Choroid plexus epithelial cell (primary cell): ENCODE results near the gene ASMT.
A peak's percentile ranks its signal among the peaks of the same experiment; 100 is the strongest.
"Not testable (repeated sequence)": the region's sequence is repeated elsewhere in the genome, so short reads cannot be mapped to it uniquely, and the experiment has no call there.

Source experiments
- DNase-seq: peaks from one replicate; pipeline ENCODE4 v3.0.0-alpha.2; 2010; ENCODE audit warnings: low read depth
- H3K4me3 ChIP-seq: 2 replicates; pipeline ENCODE4 v1.5.1; 2011; ENCODE audit warnings: low read depth, mild to moderate bottlenecking, control low read depth, low read length, moderate library complexity
- CTCF ChIP-seq: conservative IDR thresholded peaks from 2 replicates; pipeline ENCODE4 v1.5.1; 2011; ENCODE audit warnings: low read depth, mild to moderate bottlenecking, control low read depth, inconsistent platforms, low read length, moderate library complexity

ASMT gene

GRCh38 chrX:1623691-1624090 is 8.8 kb downstream of the ASMT start:
- no peak for TF ChIP-seq CTCF
- DNase-seq, result no peak
- H3K4me3 ChIP-seq, result no peak overlapping the region

- DNase-seq, H3K4me3 ChIP-seq: not testable (repeated sequence)
Measured at GRCh38 chrX:1624158-1624860, 9.4 kb downstream of the ASMT start.

- not testable (repeated sequence) for H3K4me3 ChIP-seq, DNase-seq
Measured at GRCh38 chrX:1624861-1625215, 10.0 kb downstream of the ASMT start.

GRCh38 chrX:1629244-1629643 is 14.4 kb downstream of the ASMT start:
- no peak overlapping the region for H3K4me3 ChIP-seq
- no peak for TF ChIP-seq CTCF
- no peak for DNase-seq

- no peak overlapping the region for H3K4me3 ChIP-seq
- no peak for TF ChIP-seq CTCF
- no peak for DNase-seq
Measured at GRCh38 chrX:1646009-1646408, 31.1 kb downstream of the ASMT start.

- no peak for TF ChIP-seq CTCF
- H3K4me3 ChIP-seq, result peak overlapping the region; percentile 35
- peak; percentile 24 for DNase-seq
Measured at GRCh38 chrX:1649621-1650020, 34.8 kb downstream of the ASMT start.

GRCh38 chrX:1652011-1652811 is 37.4 kb downstream of the ASMT start:
- DNase-seq, result peak; percentile 77
- peak; percentile 91 for TF ChIP-seq CTCF
- H3K4me3 ChIP-seq, result not testable (repeated sequence)

- no peak for DNase-seq
- no peak for TF ChIP-seq CTCF
- no peak overlapping the region for H3K4me3 ChIP-seq
Measured at GRCh38 chrX:1656379-1656778, 41.5 kb downstream of the ASMT start.
